ENCODE results near the gene KCNRG.
"Not testable (repeated sequence)": the region's sequence is repeated elsewhere in the genome, so short reads cannot be mapped to it uniquely, and the experiment has no call there.

The KCNRG gene

GRCh38 chr13:50052478-50052877 is 37.2 kb downstream of the KCNRG start:
- H3K4me3 ChIP-seq (ENCODE audit: control insufficient read depth in 1 of 7, extremely low read depth in 1 of 7, insufficient read depth in 4 of 7, low read depth in 2 of 7, low read length in 6 of 7): no peak overlapping the region
- WGBS (ENCODE audit: insufficient coverage): 100% methylated on average over 2 of the region's 4 CpGs
- H3K36me3 ChIP-seq (ENCODE audit: control insufficient read depth in 4 of 4, insufficient read depth in 4 of 4, low read length in 3 of 4): peaks cover 15 to 51% (median 22%) of the 10 kb centered on the region in 4 experiments
- ChIA-PET POLR2A (interaction anchor here (1.5 kb wide), 1 partner anchor 56 kb away, joined by 3 read pairs; the partner anchor contains the start of gene TRIM13), CTCF (interaction anchor here (1.1 to 1.5 kb wide), 3 partner anchors 9 to 32 kb away, joined by 3 to 4 read pairs (median 3); no protein-coding TSS in a partner anchor)
- H3K9me3 ChIP-seq (ENCODE audit: control extremely low read depth in 1 of 5, control insufficient read depth in 4 of 5, insufficient read depth in 2 of 5, low read depth in 1 of 5, low read length in 4 of 5): peaks cover 0 to 13% (median 0%) of the 10 kb centered on the region in 5 experiments
- H3K4me1 ChIP-seq (ENCODE audit: control extremely low read depth in 1 of 4, control insufficient read depth in 4 of 4, insufficient read depth in 4 of 4, low read length in 3 of 4): no peaks in the 10 kb centered on the region
- H3K27me3 ChIP-seq (replicated peaks in 2 of 5; ENCODE audit: control insufficient read depth in 4 of 5, insufficient read depth in 5 of 5, low read length in 4 of 5): no peaks in the 10 kb centered on the region
- H3K27ac ChIP-seq (ENCODE audit: insufficient read depth in 1 of 2, low read depth in 1 of 2, low read length in 2 of 2, poor library complexity in 1 of 2, severe bottlenecking in 2 of 2): no peak overlapping the region
- DNase-seq: no peak

- H3K9me3 ChIP-seq (ENCODE audit: control extremely low read depth in 1 of 5, control insufficient read depth in 4 of 5, insufficient read depth in 2 of 5, low read depth in 1 of 5, low read length in 4 of 5): peaks cover 0 to 13% (median 0%) of the 10 kb centered on the region in 5 experiments
- no CpG with 5 or more reads among the region's 1 CpG for WGBS (ENCODE audit: insufficient coverage)
- no peaks in the 10 kb centered on the region for H3K27me3 ChIP-seq (replicated peaks in 2 of 5; ENCODE audit: control insufficient read depth in 4 of 5, insufficient read depth in 5 of 5, low read length in 4 of 5)
- POLR2A ChIA-PET: no interaction called here
- no peak overlapping the region for H3K27ac ChIP-seq (ENCODE audit: insufficient read depth in 1 of 2, low read depth in 1 of 2, low read length in 2 of 2, poor library complexity in 1 of 2, severe bottlenecking in 2 of 2)
- H3K4me1 ChIP-seq (ENCODE audit: control extremely low read depth in 1 of 4, control insufficient read depth in 4 of 4, insufficient read depth in 4 of 4, low read length in 3 of 4): no peaks in the 10 kb centered on the region
- CTCF ChIA-PET: no interaction called here
- H3K36me3 ChIP-seq (ENCODE audit: control insufficient read depth in 4 of 4, insufficient read depth in 4 of 4, low read length in 3 of 4): peaks cover 15 to 47% (median 20%) of the 10 kb centered on the region in 4 experiments
- DNase-seq: no peak
- no peak overlapping the region for H3K4me3 ChIP-seq (ENCODE audit: control insufficient read depth in 1 of 7, extremely low read depth in 1 of 7, insufficient read depth in 4 of 7, low read depth in 2 of 7, low read length in 6 of 7)
Measured at GRCh38 chr13:50053844-50054243, 38.6 kb downstream of the KCNRG start.

- no peaks in the 10 kb centered on the region for H3K4me1 ChIP-seq (ENCODE audit: control extremely low read depth in 1 of 4, control insufficient read depth in 4 of 4, insufficient read depth in 4 of 4, low read length in 3 of 4)
- H3K27ac ChIP-seq (ENCODE audit: insufficient read depth in 1 of 2, low read depth in 1 of 2, low read length in 2 of 2, poor library complexity in 1 of 2, severe bottlenecking in 2 of 2): no peak overlapping the region
- ChIA-PET POLR2A (no interaction called here), CTCF (no interaction called here)
- H3K36me3 ChIP-seq (ENCODE audit: control insufficient read depth in 4 of 4, insufficient read depth in 4 of 4, low read length in 3 of 4): peaks cover 14 to 49% (median 22%) of the 10 kb centered on the region in 4 experiments
- H3K4me3 ChIP-seq (ENCODE audit: control insufficient read depth in 1 of 7, extremely low read depth in 1 of 7, insufficient read depth in 4 of 7, low read depth in 2 of 7, low read length in 6 of 7): no peak overlapping the region
- peaks cover 0 to 13% (median 0%) of the 10 kb centered on the region in 5 experiments for H3K9me3 ChIP-seq (ENCODE audit: control extremely low read depth in 1 of 5, control insufficient read depth in 4 of 5, insufficient read depth in 2 of 5, low read depth in 1 of 5, low read length in 4 of 5)
- DNase-seq: no peak
- H3K27me3 ChIP-seq (replicated peaks in 2 of 5; ENCODE audit: control insufficient read depth in 4 of 5, insufficient read depth in 5 of 5, low read length in 4 of 5): no peaks in the 10 kb centered on the region
- no CpG with 5 or more reads among the region's 1 CpG for WGBS (ENCODE audit: insufficient coverage)
Measured at GRCh38 chr13:50055454-50055853, 40.2 kb downstream of the KCNRG start.

- H3K27me3 ChIP-seq (replicated peaks in 2 of 5; ENCODE audit: control insufficient read depth in 4 of 5, insufficient read depth in 5 of 5, low read length in 4 of 5): no peaks in the 10 kb centered on the region
- H3K9me3 ChIP-seq (ENCODE audit: control extremely low read depth in 1 of 5, control insufficient read depth in 4 of 5, insufficient read depth in 2 of 5, low read depth in 1 of 5, low read length in 4 of 5): no peaks in the 10 kb centered on the region
- DNase-seq: peak in 2 of 3 donors; percentile 25 to 28
- H3K4me3 ChIP-seq (ENCODE audit: control insufficient read depth in 1 of 7, extremely low read depth in 1 of 7, insufficient read depth in 4 of 7, low read depth in 2 of 7, low read length in 6 of 7): no peak overlapping the region
- no peaks in the 10 kb centered on the region for H3K4me1 ChIP-seq (ENCODE audit: control extremely low read depth in 1 of 4, control insufficient read depth in 4 of 4, insufficient read depth in 4 of 4, low read length in 3 of 4)
- ChIA-PET POLR2A (no interaction called here), CTCF (interaction anchor here (1.5 kb wide), 1 partner anchor 18 kb away, joined by 3 read pairs; no protein-coding TSS in a partner anchor)
- no CpG with 5 or more reads among the region's 1 CpG for WGBS (ENCODE audit: insufficient coverage)
- no peak overlapping the region for H3K27ac ChIP-seq (ENCODE audit: insufficient read depth in 1 of 2, low read depth in 1 of 2, low read length in 2 of 2, poor library complexity in 1 of 2, severe bottlenecking in 2 of 2)
- peaks cover 0 to 29% (median 10%) of the 10 kb centered on the region in 4 experiments for H3K36me3 ChIP-seq (ENCODE audit: control insufficient read depth in 4 of 4, insufficient read depth in 4 of 4, low read length in 3 of 4)
Measured at GRCh38 chr13:50060718-50061117, 45.5 kb downstream of the KCNRG start.

GRCh38 chr13:50062336-50062735 is 47.1 kb downstream of the KCNRG start:
- H3K4me3 ChIP-seq (ENCODE audit: control insufficient read depth in 1 of 7, extremely low read depth in 1 of 7, insufficient read depth in 4 of 7, low read depth in 2 of 7, low read length in 6 of 7); H3K27ac ChIP-seq (ENCODE audit: insufficient read depth in 1 of 2, low read depth in 1 of 2, low read length in 2 of 2, poor library complexity in 1 of 2, severe bottlenecking in 2 of 2); H3K9me3 ChIP-seq (ENCODE audit: control extremely low read depth in 1 of 5, control insufficient read depth in 4 of 5, insufficient read depth in 2 of 5, low read depth in 1 of 5, low read length in 4 of 5); CTCF ChIA-PET; H3K4me1 ChIP-seq (ENCODE audit: control extremely low read depth in 1 of 4, control insufficient read depth in 4 of 4, insufficient read depth in 4 of 4, low read length in 3 of 4); POLR2A ChIA-PET; DNase-seq; H3K27me3 ChIP-seq (replicated peaks in 2 of 5; ENCODE audit: control insufficient read depth in 4 of 5, insufficient read depth in 5 of 5, low read length in 4 of 5): not testable (repeated sequence)
- H3K36me3 ChIP-seq (ENCODE audit: control insufficient read depth in 4 of 4, insufficient read depth in 4 of 4, low read length in 3 of 4): peaks cover 8 to 37% (median 16%) of the 10 kb centered on the region in 4 experiments
- 100% methylated on average over 4 of the region's 7 CpGs for WGBS (ENCODE audit: insufficient coverage)

- no peak for DNase-seq
- Histone ChIP-seq H3K36me3 (ENCODE audit: control insufficient read depth in 4 of 4, insufficient read depth in 4 of 4, low read length in 3 of 4) (peaks cover 8 to 39% (median 18%) of the 10 kb centered on the region in 4 experiments), H3K27me3 (replicated peaks in 2 of 5; ENCODE audit: control insufficient read depth in 4 of 5, insufficient read depth in 5 of 5, low read length in 4 of 5) (no peaks in the 10 kb centered on the region), H3K27ac (ENCODE audit: insufficient read depth in 1 of 2, low read depth in 1 of 2, low read length in 2 of 2, poor library complexity in 1 of 2, severe bottlenecking in 2 of 2) (no peak overlapping the region), H3K4me3 (ENCODE audit: control insufficient read depth in 1 of 7, extremely low read depth in 1 of 7, insufficient read depth in 4 of 7, low read depth in 2 of 7, low read length in 6 of 7) (no peak overlapping the region), H3K9me3 (ENCODE audit: control extremely low read depth in 1 of 5, control insufficient read depth in 4 of 5, insufficient read depth in 2 of 5, low read depth in 1 of 5, low read length in 4 of 5) (no peaks in the 10 kb centered on the region), H3K4me1 (ENCODE audit: control extremely low read depth in 1 of 4, control insufficient read depth in 4 of 4, insufficient read depth in 4 of 4, low read length in 3 of 4) (peaks cover 0 to 17% (median 5%) of the 10 kb centered on the region in 4 experiments)
- no CpG with 5 or more reads among the region's 1 CpG for WGBS (ENCODE audit: insufficient coverage)
- POLR2A ChIA-PET: no interaction called here
- CTCF ChIA-PET: interaction anchor here (0.8 to 1.8 kb wide), 2 partner anchors 11 to 13 kb away, joined by 3 read pairs; no protein-coding TSS in a partner anchor
Measured at GRCh38 chr13:50065712-50066111, 50.5 kb downstream of the KCNRG start.

GRCh38 chr13:50068508-50068907 is 53.3 kb downstream of the KCNRG start:
- Histone ChIP-seq H3K9me3 (ENCODE audit: control extremely low read depth in 1 of 5, control insufficient read depth in 4 of 5, insufficient read depth in 2 of 5, low read depth in 1 of 5, low read length in 4 of 5) (no peaks in the 10 kb centered on the region), H3K4me1 (ENCODE audit: control extremely low read depth in 1 of 4, control insufficient read depth in 4 of 4, insufficient read depth in 4 of 4, low read length in 3 of 4) (peaks cover 2 to 35% (median 14%) of the 10 kb centered on the region in 4 experiments), H3K27ac (ENCODE audit: insufficient read depth in 1 of 2, low read depth in 1 of 2, low read length in 2 of 2, poor library complexity in 1 of 2, severe bottlenecking in 2 of 2) (no peak overlapping the region), H3K4me3 (ENCODE audit: control insufficient read depth in 1 of 7, extremely low read depth in 1 of 7, insufficient read depth in 4 of 7, low read depth in 2 of 7, low read length in 6 of 7) (no peak overlapping the region), H3K27me3 (replicated peaks in 2 of 5; ENCODE audit: control insufficient read depth in 4 of 5, insufficient read depth in 5 of 5, low read length in 4 of 5) (no peaks in the 10 kb centered on the region), H3K36me3 (ENCODE audit: control insufficient read depth in 4 of 4, insufficient read depth in 4 of 4, low read length in 3 of 4) (peaks cover 8 to 35% (median 19%) of the 10 kb centered on the region in 4 experiments)
- no peak for DNase-seq
- ChIA-PET POLR2A (no interaction called here), CTCF (interaction anchor here (0.8 to 2.6 kb wide), 5 partner anchors 10 to 849 kb away, joined by 3 to 10 read pairs (median 3); no protein-coding TSS in a partner anchor)

Data from common myeloid progenitor, CD34-positive (primary cell).